HG03521 (cell line): Measurements from ENCODE around the gene RUNX3.

Source experiments
- ATAC-seq: cut with Tn5 transposase; IDR thresholded peaks from one replicate; pipeline ENCODE4 v1.9.1; 2021; ENCODE audit warnings: mild to moderate bottlenecking, moderate library complexity; ENCODE audit not compliant: unreplicated experiment

Gene RUNX3

DNA sequence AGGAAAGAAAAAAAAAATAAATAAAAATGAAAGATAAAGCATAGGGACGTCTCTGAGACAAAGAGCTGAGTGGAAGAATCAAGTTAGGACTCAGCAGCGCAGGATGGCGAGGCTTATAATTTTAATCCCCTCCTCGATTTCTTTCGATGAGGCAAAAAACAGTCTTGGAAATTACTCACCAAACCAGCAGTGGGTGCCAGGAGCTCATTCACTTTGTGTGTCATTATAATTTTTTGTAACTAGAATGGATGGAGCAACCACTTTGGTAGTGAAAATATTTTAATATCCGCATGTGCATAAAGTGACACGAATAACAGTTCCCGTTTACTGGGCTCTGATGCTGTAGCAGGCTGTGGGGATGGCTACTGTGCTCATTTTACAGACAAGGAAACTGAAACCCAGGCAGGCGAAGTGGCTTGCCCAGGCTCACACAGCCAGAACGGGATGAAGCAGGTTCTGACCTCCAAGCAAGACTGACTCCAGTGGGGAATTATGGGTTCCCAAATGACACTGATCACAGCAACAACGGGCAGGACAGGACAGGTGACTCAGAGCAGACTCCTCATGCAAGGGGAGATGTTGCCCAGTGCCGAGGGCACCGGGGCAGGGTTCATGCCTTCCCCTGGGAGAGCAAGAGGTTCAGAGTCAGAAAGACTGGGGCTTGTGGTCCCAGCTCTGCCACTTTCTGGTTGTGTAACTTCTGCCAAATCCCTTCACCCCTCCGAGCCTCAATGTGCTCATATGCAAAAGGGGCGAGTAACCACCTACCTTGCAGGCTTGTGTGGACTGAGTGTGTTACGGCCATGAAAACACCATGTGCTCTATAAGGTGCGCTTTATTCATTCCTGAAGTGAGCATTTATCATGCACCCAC, 63.6 kb downstream of the RUNX3 start:
- ATAC-seq, result no peak

GRCh38 chr1:24865587-24865986, 64.5 kb downstream of the RUNX3 start:
- ATAC-seq, result no peak

DNA sequence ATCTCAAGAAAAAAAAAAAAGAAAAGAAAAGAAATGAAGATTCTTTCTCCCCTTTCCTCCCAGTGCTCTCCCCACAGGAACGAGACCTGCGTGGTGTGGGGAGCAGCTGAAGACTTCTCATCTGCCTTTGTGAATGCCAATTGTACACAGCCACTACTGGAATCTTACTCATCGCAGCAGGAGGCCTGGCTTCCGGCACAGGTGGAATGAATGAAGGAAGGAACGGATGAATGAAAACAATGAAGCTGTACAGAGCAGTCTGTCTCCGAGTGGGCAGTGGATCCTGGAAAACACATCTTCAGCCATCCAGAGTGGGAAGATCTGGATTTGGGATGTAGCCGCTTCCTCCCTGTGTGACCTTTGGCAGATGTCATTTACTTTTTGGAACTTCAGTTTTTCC, 64.9 kb downstream of the RUNX3 start:
- ATAC-seq, result no peak

DNA sequence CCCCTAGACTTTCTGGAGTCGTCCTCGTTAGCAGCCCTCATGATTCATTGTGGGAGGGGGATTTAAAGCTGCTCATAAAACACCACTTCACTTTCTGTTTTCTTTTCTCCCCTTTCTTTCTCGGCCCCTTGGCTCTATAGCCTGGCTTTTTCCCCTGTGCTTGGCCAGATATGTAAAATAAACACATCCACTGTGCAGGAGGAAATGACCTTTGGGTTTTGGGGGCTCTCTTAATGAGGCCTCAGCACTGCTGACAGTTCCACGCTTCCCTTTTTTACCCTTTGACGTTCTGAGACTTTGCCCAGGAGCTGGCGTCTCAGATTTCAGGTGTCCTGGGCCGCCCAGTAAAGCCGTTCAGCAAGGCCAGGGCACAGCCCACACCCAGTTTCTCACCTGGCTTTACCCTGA, 65.7 kb downstream of the RUNX3 start:
- ATAC-seq, result no peak

- ATAC-seq, result no peak
Observed at GRCh38 chr1:24862775-24863483, 67.1 kb downstream of the RUNX3 start.

GRCh38 chr1:24861821-24862727, 68.0 kb downstream of the RUNX3 start:
- no peak for ATAC-seq

DNA sequence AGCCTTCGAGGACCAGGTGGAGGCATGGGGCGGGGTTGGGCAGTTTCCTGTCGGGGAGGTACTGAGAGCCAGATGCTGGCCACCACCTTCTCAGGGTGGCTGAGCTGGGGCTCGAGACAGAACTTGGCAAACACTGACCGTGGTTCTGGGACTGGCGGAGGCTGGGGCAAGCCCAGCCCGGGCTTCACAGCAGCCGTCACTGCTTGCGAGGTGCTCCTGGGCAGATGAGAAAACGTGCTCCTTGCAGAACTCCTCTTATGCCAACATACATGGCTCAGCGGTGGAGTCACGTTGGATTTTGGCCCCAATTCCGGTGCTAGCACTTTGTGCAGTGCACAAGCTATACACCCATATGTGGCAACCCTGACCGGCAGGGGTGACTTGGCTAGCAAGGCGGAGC, 69.2 kb downstream of the RUNX3 start:
- no peak for ATAC-seq

GRCh38 chr1:24859063-24860010, 70.7 kb downstream of the RUNX3 start:
- ATAC-seq, result no peak

DNA sequence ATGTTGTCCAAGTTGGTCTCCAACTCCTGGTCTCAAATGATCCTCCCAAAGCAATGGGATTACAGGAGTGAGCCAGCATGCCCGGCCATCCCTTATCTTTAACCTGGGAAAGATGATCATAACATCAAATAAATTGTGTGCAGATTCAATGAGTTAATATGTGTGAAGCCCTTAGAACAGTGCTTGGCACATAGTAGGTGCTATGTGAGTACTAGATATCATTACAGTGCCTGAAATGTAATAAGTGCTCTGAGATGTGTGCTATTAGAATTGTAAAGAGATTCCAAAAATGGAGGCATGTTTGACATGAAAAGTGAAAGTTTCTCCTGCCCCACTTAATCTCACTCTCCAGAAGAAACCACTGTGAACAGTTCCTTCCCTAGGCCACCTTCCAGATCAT, 71.8 kb downstream of the RUNX3 start:
- ATAC-seq, result no peak

DNA sequence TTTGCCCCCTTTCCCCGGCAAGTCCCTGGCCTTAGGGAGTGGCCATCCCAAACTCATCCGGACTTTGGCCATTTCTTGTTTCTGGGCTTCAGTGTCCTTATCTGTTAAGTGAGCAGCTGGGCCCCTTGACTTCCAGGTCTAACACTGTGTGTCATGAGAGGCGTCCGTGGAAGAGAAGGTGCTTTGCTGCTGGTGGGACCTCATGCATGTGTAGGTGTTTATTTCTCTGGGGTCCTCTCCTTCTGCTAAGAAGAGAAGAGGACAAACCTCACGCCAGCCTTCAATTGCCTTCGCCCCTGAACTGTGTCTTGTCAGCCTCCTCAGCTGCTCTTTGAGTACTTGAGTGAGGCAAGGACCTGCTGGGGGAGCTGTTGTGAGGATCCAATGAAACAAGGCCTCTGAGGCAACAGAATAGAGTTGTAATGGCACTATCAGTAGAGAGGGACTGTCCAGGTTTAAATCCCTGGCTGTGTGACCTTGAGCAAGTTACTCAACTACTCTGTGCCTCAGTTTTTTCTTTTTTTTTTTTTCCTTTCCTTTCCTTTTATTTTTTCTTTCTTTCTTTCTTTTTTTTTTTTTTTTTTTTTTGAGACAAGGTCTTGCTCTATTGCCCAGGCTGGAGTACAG, 72.5 kb downstream of the RUNX3 start:
- no peak for ATAC-seq

DNA sequence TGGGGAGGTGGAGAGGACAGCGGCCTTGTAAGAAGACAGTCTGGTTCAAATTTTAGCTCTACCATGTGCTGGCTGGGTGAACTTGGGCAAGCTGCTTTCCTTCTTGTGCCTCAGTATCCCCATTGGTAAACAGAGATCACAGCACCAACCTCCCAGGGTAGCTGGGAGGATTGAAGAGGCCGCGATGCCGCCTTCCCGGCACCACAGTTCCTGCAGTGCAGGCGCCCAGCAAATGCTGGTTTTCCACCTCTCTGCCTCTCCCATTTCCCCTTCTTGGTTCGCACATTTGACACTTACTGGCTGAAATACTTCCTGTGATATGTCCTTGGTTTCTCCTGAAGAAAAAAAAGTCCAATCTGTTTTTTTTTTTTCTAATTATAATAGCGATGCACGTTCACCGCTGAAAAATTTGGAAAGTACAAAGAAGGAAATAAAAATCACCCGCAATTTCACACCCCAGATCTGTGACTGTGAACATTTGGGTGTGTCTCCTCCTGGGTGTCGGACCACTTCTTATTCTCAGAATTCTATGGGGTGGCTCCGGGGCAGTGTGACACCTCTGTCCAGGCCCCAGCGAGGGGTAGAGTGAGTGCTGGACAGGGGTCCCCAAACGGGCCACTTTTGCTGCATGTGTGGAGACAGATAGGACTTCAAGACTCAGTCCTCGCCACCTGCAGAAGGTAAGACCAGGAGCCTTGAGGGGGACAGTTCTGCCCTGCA, 73.1 kb downstream of the RUNX3 start:
- ATAC-seq, result no peak

- no peak for ATAC-seq
Observed at GRCh38 chr1:24855474-24855873, 74.6 kb downstream of the RUNX3 start.

- ATAC-seq, result no peak
Observed at GRCh38 chr1:24853649-24854048, 76.4 kb downstream of the RUNX3 start.

DNA sequence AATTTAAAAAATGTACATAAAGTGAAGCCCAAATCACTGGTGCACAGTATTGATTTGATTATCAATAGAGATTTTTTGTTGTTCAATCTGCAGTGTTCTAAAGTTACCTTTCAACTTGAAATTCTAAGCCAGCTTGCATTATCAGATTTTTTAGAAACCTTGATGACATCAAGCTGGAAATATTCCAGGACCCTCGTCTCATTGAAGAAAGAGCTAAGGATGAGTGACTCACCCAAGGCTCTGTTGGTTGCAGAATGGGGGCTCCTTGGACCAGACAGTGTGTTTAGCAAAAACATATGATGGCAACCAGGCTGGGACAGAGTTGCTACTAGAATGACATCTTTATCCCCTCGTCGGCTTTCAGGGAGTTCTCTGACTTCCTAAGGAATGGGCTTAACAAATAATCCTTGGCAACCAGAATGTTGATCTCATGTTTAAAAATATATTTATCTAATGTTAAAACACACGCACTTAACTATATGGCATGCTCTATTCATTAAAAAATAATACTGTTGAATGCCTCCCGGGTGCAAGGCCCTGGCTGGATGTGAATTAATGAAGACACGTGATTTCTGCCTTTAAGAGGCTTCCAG, 79.7 kb downstream of the RUNX3 start:
- no peak for ATAC-seq

DNA sequence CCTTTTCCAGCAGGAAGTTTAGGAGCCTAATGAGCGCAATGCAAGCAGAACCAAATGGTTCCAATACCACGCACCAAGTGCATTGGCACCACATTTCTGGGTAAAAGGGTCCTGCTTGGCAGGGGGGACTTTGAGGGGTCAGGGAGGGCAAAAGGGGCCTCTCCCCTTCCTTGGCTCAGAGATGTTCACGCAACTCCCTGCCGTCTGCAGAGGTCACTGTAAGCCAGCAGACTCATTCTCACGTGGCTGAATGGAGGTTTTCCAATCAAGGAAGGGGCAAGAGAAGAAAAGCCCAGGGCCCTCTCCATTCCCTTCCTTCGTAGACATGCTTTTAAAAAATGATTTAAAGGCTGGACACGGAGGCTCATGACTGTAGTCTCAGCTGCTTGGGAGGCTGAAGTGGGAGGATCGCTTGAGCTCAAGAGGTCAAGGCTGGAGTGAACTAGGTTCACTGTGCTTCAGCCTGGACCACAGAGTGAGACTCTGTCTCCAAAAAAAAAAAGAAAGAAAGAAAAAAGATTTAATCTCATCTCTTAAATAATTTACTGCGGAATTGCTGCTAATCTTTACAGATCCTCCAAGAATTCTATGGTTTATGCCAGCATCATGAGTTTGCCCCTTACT, 80.3 kb downstream of the RUNX3 start:
- no peak for ATAC-seq
